Stimulated activated CD4-positive, alpha-beta T cell treated with anti-CD3 and anti-CD28 coated beads, Interleukin-12 subunit alpha, Interleukin-12 subunit beta, amount 100 ng/mL, for 24 hours (primary cell): Measurements from ENCODE around the gene LSM7.

Experiments
- DNase-seq, 2 experiments: peaks; one replicate each; pipeline ENCODE4 v3.0.0-alpha.2; 2020; ENCODE audit warnings: low read depth in 2 of 2

Gene LSM7

GRCh38 chr19:2328401-2329148 lies at the start of gene LSM7, which contains the start of gene SPPL2B:
Gene LSM7, minus strand, starts transcription at chr19:2328586. Its CDS starts 20 bp downstream, at chr19:2328566.
Gene SPPL2B, plus strand, starts transcription at chr19:2328684. Its CDS starts 26 bp downstream, at chr19:2328710.
- DNase-seq: peak; percentile 85 to 86

DNA sequence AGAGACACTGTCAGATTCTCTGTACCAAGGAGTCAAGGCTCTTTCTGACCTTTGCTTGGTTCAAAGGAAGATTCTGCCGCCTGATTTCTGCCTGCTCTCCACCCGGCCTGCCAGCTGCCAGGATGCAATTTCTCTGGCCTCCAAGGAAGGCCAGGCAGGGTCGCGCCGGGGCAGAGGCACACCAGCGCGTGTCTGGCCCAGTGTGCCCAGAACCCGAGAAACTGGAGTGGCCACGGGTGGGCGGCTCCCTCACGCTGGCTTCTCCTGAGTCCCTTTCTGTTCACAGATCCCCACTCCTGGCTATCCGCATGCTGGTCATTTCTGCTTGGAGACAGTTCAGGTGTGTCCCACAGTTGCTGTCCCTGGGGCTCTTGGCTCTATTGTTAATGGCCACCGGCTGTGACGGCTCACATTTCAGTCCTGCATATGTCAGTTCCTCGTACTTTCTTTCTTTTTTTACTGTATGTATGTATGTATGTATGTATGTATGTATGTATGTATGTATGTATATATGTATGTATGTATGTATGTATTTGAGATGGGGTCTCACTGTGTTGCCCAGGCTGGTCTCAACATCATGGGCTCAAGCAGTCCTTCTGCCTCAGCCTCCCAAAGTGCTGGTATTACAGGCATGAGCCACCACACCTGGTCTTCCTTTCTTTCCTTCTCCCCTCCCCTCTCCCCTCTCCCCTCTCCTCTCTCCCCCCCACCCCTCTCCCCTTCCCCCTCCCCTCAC lies 48.6 kb upstream of the LSM7 start:
- no peak for DNase-seq

- no peak for DNase-seq
Measured at GRCh38 chr19:2375353-2376121, 47.2 kb upstream of the LSM7 start.

GRCh38 chr19:2374808-2375207 lies 46.4 kb upstream of the LSM7 start:
- DNase-seq: no peak

GRCh38 chr19:2372076-2372612 lies 43.8 kb upstream of the LSM7 start:
- no peak for DNase-seq

DNA sequence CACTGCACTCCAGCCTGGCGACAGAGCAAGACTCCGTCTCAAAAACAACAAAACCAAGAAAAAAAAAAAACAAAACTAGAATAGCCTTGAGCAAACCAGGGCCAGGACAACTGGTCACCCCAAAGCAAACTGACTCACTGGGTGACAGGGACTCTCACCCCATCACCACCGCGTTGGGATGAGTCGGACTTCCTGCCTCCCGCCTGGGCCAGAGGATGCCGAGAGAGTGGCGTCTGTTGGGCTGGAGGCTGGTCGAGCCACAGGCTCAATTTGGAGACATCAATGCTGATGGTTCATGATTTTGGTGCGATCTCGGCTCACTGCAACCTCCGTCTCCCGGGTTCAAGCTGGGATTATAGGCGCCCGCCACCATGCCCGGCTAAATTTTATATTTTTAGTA lies 43.3 kb upstream of the LSM7 start:
- no peak for DNase-seq

DNA sequence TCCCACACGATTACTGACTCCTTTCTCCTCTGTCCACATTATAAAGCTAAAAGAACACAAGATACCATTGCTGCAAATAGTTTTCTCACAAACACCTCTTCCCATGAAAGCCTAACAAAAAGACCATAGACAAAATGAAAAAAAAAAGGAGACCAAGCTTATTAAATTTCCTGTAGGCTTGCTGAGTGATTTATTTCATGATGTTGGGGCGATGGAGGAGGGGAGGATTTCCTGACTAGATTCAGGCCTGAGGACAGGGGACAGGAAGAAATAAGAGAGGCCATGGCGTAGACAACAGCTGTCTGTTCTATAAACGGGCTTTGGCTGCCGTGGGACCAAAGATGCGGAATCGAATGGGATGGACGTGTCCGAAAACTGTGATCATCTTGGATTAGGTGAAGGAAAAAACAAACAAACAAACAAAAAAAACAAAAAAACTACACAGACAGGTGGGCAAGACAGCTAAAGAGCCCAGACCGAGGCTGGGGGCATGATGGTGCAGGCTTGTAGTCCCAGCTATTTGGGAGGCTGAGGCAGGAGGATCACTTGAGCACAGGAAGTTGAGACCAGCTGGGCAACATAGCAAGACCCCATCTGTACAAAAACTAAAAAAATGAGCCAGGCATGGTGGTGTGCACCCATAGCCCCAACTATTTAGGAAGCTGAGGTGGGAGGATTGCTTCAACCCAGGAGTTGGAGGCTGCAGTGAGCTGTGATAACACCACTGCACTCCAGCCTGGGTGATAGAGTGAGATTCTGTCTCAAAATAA lies 37.0 kb upstream of the LSM7 start:
- no peak for DNase-seq

GRCh38 chr19:2363419-2363818 lies 35.0 kb upstream of the LSM7 start:
- no peak for DNase-seq

GRCh38 chr19:2362970-2363300 lies 34.5 kb upstream of the LSM7 start:
- DNase-seq: no peak

- no peak for DNase-seq
Measured at GRCh38 chr19:2362046-2362969, 33.9 kb upstream of the LSM7 start.

- no peak for DNase-seq
Measured at GRCh38 chr19:2361246-2362045, 33.1 kb upstream of the LSM7 start.

DNA sequence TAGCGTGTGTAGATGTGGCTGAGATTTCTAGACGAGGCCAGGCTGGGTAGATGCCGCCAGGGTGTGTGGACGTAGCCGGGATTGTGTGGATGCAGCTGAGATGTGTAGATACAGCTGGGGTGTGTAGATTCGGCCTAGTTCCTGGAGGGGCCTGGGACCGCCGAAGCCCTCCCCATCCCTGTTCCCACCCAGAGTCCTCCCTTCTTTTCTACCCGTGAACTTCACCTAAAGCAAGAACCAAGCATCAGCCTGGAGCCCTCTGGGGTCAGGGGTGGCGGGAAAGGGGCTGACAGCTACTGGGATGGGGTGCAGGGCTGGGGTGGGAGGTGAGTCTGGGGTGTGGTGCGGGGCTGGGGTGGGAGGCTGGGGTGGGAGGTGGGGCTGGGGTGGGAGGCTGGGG lies 32.4 kb upstream of the LSM7 start:
- no peak for DNase-seq

- DNase-seq: no peak
Measured at GRCh38 chr19:2359992-2360685, 31.8 kb upstream of the LSM7 start, which contains the start of gene TMPRSS9. Gene TMPRSS9, plus strand, starts transcription at chr19:2360265. Its CDS starts 29,521 bp downstream, at chr19:2389786.

DNA sequence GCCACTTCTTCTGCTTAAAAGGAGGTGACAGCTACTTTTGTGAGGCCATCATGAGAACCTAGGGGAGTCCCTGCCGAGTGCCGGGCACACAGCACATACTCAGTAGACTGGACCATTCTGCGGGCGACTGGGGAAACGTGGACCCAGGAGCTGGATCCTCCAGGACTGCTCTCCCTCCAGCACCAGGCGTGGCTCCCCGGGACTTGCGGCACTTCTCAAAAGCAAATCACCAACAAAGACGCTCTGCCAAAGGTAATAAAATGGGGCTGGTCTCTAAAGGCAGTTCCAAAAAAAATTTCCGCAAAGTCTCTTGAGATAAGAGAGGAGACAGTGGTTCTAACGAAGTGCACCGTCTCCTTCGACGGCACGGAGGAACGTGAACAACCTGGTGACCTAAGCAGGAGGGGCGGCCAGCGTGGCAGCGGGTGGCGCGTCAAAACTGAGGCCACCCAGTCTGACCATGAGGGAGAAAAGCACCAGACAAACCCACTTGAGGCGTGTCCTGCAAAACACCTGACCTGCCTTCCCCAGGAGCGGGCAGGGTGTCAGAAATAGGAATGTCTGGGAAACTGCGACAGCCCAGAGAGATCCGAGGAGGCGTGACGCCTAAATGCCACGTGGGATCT lies 30.3 kb upstream of the LSM7 start:
- no peak for DNase-seq

- DNase-seq: no peak
Measured at GRCh38 chr19:2357279-2358206, 29.2 kb upstream of the LSM7 start.

DNA sequence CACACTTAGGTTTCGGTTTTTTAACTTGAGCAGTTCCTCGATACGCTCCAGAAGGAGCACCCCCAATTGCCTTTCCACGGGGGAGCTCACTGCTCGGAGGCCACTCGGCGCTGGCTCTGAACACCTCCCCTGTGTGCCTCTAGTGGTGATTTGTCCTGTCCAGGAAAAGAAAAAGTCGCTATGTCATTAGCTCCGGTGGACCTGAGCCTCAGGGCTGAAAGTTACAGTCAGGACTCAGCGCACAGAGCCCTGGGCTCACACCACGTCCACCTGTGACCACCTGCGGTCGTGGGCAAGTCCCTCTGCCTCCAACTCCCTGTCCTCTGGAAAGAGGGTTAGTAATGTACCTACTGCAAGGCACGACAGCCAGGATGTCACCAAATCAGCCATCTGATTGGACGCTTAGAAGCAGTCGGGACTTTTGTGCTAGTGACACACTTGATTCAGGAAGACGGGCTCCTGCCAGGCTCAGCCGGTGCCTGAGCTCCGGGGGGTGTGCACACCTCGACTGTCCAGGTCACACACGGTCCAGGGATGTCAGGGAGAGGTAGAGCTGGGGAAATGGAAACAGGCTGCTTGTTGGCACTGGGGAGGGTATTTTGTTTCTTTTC lies 27.8 kb upstream of the LSM7 start:
- DNase-seq: no peak
